Large intestine (tissue), 12 donors: ENCODE results near the gene CACNB1. TPM values are rescaled to one million over a fixed set of nuclear protein-coding genes. Genes with fewer than 3 reads are reported as not detected.

Experiments
- DNase-seq, 2 donors: peaks; one replicate each; pipeline versions ENCODE4 v3.0.0 to v3.0.0-alpha.2; 2013
- H3K27ac ChIP-seq: one replicate; pipeline ENCODE4 v1.5.1; 2013; ENCODE audit warnings: low read length
- H3K27me3 ChIP-seq: 2 replicates; pipeline ENCODE4 v1.6.1; 2013; ENCODE audit warnings: low read length; ENCODE audit not compliant: control insufficient read depth, insufficient read depth
- H3K36me3 ChIP-seq: 2 replicates; pipeline ENCODE4 v1.6.1; 2013; ENCODE audit warnings: low read length; ENCODE audit not compliant: control insufficient read depth, insufficient read depth
- H3K4me1 ChIP-seq: one replicate; pipeline ENCODE4 v1.6.1; 2013; ENCODE audit warnings: low read length; ENCODE audit not compliant: control insufficient read depth, insufficient read depth
- H3K4me3 ChIP-seq: one replicate; pipeline ENCODE4 v1.5.1; 2013; ENCODE audit warnings: low read length
- H3K9me3 ChIP-seq: one replicate; pipeline ENCODE4 v1.6.1; 2013; ENCODE audit warnings: mild to moderate bottlenecking, low read depth, low read length, moderate library complexity; ENCODE audit not compliant: control insufficient read depth
- WGBS: methylation state at CpG from one replicate; pipeline ENCODE4 v1.1.5; 2013; ENCODE audit warnings: low lambda C conversion rate; ENCODE audit not compliant: insufficient coverage; 5-methylcytosine and 5-hydroxymethylcytosine counted together
- long read RNA-seq, 11 donors: transcript quantifications; one replicate each; lab custom pipeline, GENCODE V29; 2026
- polyA plus RNA-seq: library from polyadenylated mRNA; unstranded; fragments of 120-200 nt; gene quantifications from one replicate; pipeline ENCODE4 v1.2.1, GENCODE V29; 2013

Gene CACNB1
- 5.5 TPM for polyA plus RNA-seq
- long read RNA-seq, donor 1, partial matches to known transcripts: 1,459 of 2,608 reads
- long read RNA-seq, donor 1, other reads (novel, unspliced or antisense): 1,148 of 2,608 reads
- long read RNA-seq, donor 2, partial matches to known transcripts: 5,919 of 6,032 reads
- long read RNA-seq, donor 2, other reads (novel, unspliced or antisense): 113 of 6,032 reads
- long read RNA-seq, donor 3: 0 reads
- long read RNA-seq, donor 4: 0 reads
- long read RNA-seq, donor 5, partial matches to known transcripts: 0 of 3 reads
- long read RNA-seq, donor 5, other reads (novel, unspliced or antisense): 0 of 3 reads
- long read RNA-seq, donor 6, partial matches to known transcripts: 0 of 1 reads
- long read RNA-seq, donor 6, other reads (novel, unspliced or antisense): 0 of 1 reads
- long read RNA-seq, donor 7, partial matches to known transcripts: 1,873 of 2,617 reads
- long read RNA-seq, donor 7, other reads (novel, unspliced or antisense): 744 of 2,617 reads
- long read RNA-seq, donor 8: 0 reads
- long read RNA-seq, donor 9, partial matches to known transcripts: 4,338 of 6,498 reads
- long read RNA-seq, donor 9, other reads (novel, unspliced or antisense): 2,160 of 6,498 reads
- long read RNA-seq, donor 10: 0 reads
- long read RNA-seq, donor 11, partial matches to known transcripts: 0 of 1 reads
- long read RNA-seq, donor 11, other reads (novel, unspliced or antisense): 0 of 1 reads

GRCh38 chr17:39197380-39198185 lies at the start of gene CACNB1:
CACNB1 (minus strand) TSS chr17:39197669; CDS start chr17:39197495, 174 bp downstream.
- H3K4me1 ChIP-seq: peaks cover 20% of the 10 kb centered on the region
- H3K4me3 ChIP-seq: peak within 1 kb of the TSS; percentile 64
- H3K27ac ChIP-seq: peak within 1 kb of the TSS; percentile 27
- H3K9me3 ChIP-seq: no peaks in the 10 kb centered on the region
- peaks cover 4% of the 10 kb centered on the region for H3K27me3 ChIP-seq
- peaks cover 16% of the 10 kb centered on the region for H3K36me3 ChIP-seq
- whole genome bisulfite sequencing: no CpG with 5 or more reads among the region's 55 CpGs
- peak in 1 of 2 donors; percentile 65 for DNase-seq

- no peak for DNase-seq
- H3K4me1 ChIP-seq: no peaks in the 10 kb centered on the region
- no CpG with 5 or more reads among the region's 3 CpGs for WGBS
Measured at GRCh38 chr17:39246274-39246673, 48.8 kb upstream of the CACNB1 start.

GRCh38 chr17:39244600-39245570 lies 47.4 kb upstream of the CACNB1 start:
- Histone ChIP-seq H3K4me3 (no peak overlapping the region), H3K9me3 (no peaks in the 10 kb centered on the region), H3K27me3 (no peaks in the 10 kb centered on the region), H3K4me1 (no peaks in the 10 kb centered on the region), H3K36me3 (peaks cover 2% of the 10 kb centered on the region), H3K27ac (no peak overlapping the region)
- WGBS: 20% methylated on average over 1 of the region's 6 CpGs
- peak; percentile 72 to 81 for DNase-seq

More at GRCh38 chr17:39246274-39246673, 48.8 kb upstream of the CACNB1 start:
- no peak overlapping the region for H3K4me3 ChIP-seq
- H3K9me3 ChIP-seq: no peaks in the 10 kb centered on the region
- H3K27me3 ChIP-seq: no peaks in the 10 kb centered on the region
- H3K27ac ChIP-seq: no peak overlapping the region
- peaks cover 2% of the 10 kb centered on the region for H3K36me3 ChIP-seq

GRCh38 chr17:39244016-39244599 lies 46.6 kb upstream of the CACNB1 start:
- WGBS: no CpG with 5 or more reads among the region's 11 CpGs
- Histone ChIP-seq H3K27ac (no peak overlapping the region), H3K9me3 (no peaks in the 10 kb centered on the region), H3K4me1 (no peaks in the 10 kb centered on the region), H3K27me3 (no peaks in the 10 kb centered on the region), H3K4me3 (no peak overlapping the region), H3K36me3 (peaks cover 2% of the 10 kb centered on the region)
- DNase-seq: no peak

- Histone ChIP-seq H3K4me1 (no peaks in the 10 kb centered on the region), H3K27ac (no peak overlapping the region), H3K27me3 (no peaks in the 10 kb centered on the region), H3K4me3 (no peak overlapping the region), H3K36me3 (no peaks in the 10 kb centered on the region), H3K9me3 (no peaks in the 10 kb centered on the region)
- no CpG with 5 or more reads among the region's 8 CpGs for WGBS
- no peak for DNase-seq
Measured at GRCh38 chr17:39243155-39243554, 45.7 kb upstream of the CACNB1 start.

GRCh38 chr17:39240631-39241030 lies 43.2 kb upstream of the CACNB1 start:
- Histone ChIP-seq H3K27me3 (no peaks in the 10 kb centered on the region), H3K36me3 (no peaks in the 10 kb centered on the region), H3K27ac (no peak overlapping the region), H3K4me3 (no peak overlapping the region), H3K9me3 (no peaks in the 10 kb centered on the region), H3K4me1 (peaks cover 9% of the 10 kb centered on the region)
- no CpG with 5 or more reads among the region's 5 CpGs for WGBS
- DNase-seq: no peak

- WGBS: no CpG with 5 or more reads among the region's 16 CpGs
- no peaks in the 10 kb centered on the region for H3K36me3 ChIP-seq
- no peaks in the 10 kb centered on the region for H3K9me3 ChIP-seq
- H3K27me3 ChIP-seq: no peaks in the 10 kb centered on the region
- peak in 1 of 2 donors; percentile 49 for DNase-seq
- peaks cover 9% of the 10 kb centered on the region for H3K4me1 ChIP-seq
- no peak overlapping the region for H3K4me3 ChIP-seq
- no peak overlapping the region for H3K27ac ChIP-seq
Measured at GRCh38 chr17:39239640-39240314, 42.3 kb upstream of the CACNB1 start.

GRCh38 chr17:39238311-39238972 lies 41.0 kb upstream of the CACNB1 start:
- no peak for DNase-seq
- Histone ChIP-seq H3K4me3 (no peak overlapping the region), H3K36me3 (no peaks in the 10 kb centered on the region), H3K4me1 (peaks cover 9% of the 10 kb centered on the region), H3K9me3 (no peaks in the 10 kb centered on the region), H3K27me3 (no peaks in the 10 kb centered on the region), H3K27ac (no peak overlapping the region)
- no CpG with 5 or more reads among the region's 15 CpGs for WGBS
